SK-N-SH (cell line): ENCODE results near the gene DLEC1.

Experiments
- CHD2 ChIP-seq: fragments of 150-350 bp; IDR thresholded peaks from 2 replicates; pipeline ENCODE4 v1.6.1; 2018; ENCODE audit warnings: low read length; ENCODE audit not compliant: partially characterized antibody
- EP300 ChIP-seq, 2 experiments: IDR thresholded peaks; 2 replicates each; pipeline versions ENCODE4 v1.4.0 to v1.6.1; 2012; ENCODE audit warnings: borderline replicate concordance in 1 of 2, low read depth in 1 of 2, low read length in 1 of 2
- FOXJ3 ChIP-seq: sonication (generic); formaldehyde crosslinking; IDR thresholded peaks from 2 replicates; pipeline ENCODE4 v1.5.1; 2020; ENCODE audit warnings: mild to moderate bottlenecking, missing genetic modification reagents
- GABPA ChIP-seq: IDR thresholded peaks from 2 replicates; pipeline ENCODE4 v1.4.0; 2012; ENCODE audit warnings: low read depth, mild to moderate bottlenecking
- RAD21 ChIP-seq: IDR thresholded peaks from 2 replicates; pipeline ENCODE4 v1.6.1; 2012; ENCODE audit warnings: mild to moderate bottlenecking, low read length
- RCOR1 ChIP-seq: fragments of 150-350 bp; IDR thresholded peaks from 2 replicates; pipeline ENCODE4 v1.6.1; 2017; ENCODE audit warnings: antibody characterized with exemption, low read length
- TF ChIP-seq, protein P1 (sequence below): fragments of 200-600 bp; sonication (generic); IDR thresholded peaks from 2 replicates; pipeline ENCODE4 v1.6.1; 2017; ENCODE audit warnings: antibody characterized with exemption, mild to moderate bottlenecking, moderate library complexity

DNA sequence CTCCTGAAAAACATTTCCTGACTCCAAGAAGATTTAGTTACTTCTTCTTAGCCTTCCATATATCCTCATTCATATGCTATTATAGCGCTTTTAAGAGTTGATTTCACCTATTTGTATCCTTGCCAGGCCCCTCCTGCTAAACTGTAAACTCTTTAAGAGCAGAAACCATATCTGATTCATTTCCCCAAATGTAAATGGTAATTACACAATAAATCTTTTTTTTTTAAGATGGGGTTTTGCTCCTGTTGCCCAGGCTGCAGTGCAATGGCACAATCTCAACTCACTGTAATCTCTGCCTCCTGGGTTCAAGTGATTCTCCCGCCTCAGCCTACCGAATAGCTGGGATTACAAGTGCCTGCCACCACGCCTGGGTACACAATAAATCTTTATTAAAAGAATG lies 4.5 kb downstream of the DLEC1 start:
- TF ChIP-seq, protein P1, sequence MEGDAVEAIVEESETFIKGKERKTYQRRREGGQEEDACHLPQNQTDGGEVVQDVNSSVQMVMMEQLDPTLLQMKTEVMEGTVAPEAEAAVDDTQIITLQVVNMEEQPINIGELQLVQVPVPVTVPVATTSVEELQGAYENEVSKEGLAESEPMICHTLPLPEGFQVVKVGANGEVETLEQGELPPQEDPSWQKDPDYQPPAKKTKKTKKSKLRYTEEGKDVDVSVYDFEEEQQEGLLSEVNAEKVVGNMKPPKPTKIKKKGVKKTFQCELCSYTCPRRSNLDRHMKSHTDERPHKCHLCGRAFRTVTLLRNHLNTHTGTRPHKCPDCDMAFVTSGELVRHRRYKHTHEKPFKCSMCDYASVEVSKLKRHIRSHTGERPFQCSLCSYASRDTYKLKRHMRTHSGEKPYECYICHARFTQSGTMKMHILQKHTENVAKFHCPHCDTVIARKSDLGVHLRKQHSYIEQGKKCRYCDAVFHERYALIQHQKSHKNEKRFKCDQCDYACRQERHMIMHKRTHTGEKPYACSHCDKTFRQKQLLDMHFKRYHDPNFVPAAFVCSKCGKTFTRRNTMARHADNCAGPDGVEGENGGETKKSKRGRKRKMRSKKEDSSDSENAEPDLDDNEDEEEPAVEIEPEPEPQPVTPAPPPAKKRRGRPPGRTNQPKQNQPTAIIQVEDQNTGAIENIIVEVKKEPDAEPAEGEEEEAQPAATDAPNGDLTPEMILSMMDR: no peak
- TF ChIP-seq RAD21 (no peak), CHD2 (no peak), FOXJ3 (CRISPR knock-in tag) (no peak), GABPA (no peak), EP300 (IDR thresholded peaks at IDR 0.05; ENCODE audit: borderline replicate concordance in 1 of 2, low read depth in 1 of 2, low read length in 1 of 2) (no peak), RCOR1 (no peak)
